Activated effector memory CD4-positive, alpha-beta T cell treated with anti-CD3 and anti-CD28 coated beads, Interleukin-2, amount 50 U/mL, for 16 hours (primary cell): ENCODE measurements around the gene GAK.
"Not testable (repeated sequence)": the region's sequence is repeated elsewhere in the genome, so short reads cannot be mapped to it uniquely, and the experiment has no call there.

ENCODE experiments used
- DNase-seq: peaks from one replicate; pipeline ENCODE4 v3.0.0-alpha.2; 2020

Gene GAK

GRCh38 chr4:806979-807378 is 125.1 kb downstream of the GAK start:
- not testable (repeated sequence) for DNase-seq

DNA sequence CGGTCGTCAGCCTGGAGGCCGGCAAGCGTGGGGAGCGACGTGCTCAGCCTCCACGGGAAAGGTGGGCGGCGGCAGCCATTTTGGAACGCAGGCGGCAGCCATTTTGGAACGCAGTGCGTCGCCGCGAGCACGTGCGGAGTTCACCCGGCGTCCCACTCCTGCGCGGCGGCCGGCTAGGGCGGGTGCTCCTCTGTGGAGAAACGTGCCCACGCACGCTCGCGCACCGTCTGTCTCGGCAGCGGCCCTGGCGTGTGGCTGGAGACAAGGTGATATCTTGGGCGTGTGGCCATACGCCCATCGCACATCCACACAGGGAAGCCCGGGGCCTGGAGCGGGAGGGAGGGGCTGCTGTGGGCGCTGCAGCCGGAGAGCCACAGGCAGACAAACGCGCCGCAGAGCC is 127.3 kb downstream of the GAK start:
- no peak for DNase-seq

DNA sequence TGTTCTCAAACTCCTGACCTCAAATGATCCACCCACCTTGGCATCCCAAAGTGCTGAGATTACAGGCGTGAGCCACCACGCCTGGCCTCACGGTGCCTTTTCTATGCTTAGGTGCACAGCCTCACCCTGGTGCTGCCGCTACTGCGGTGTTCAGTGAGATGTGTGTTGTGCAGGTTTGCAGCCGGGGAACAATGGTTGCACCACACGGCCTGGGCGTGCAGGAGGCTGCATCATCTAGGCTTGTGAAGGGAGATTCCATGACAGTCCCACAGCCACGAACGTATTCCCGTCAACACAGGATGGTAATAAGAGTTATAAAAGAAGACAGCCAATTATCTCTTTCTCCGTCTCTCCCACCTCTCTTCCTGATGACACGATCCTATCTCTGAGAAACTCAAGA is 128.2 kb downstream of the GAK start:
- no peak for DNase-seq

DNA sequence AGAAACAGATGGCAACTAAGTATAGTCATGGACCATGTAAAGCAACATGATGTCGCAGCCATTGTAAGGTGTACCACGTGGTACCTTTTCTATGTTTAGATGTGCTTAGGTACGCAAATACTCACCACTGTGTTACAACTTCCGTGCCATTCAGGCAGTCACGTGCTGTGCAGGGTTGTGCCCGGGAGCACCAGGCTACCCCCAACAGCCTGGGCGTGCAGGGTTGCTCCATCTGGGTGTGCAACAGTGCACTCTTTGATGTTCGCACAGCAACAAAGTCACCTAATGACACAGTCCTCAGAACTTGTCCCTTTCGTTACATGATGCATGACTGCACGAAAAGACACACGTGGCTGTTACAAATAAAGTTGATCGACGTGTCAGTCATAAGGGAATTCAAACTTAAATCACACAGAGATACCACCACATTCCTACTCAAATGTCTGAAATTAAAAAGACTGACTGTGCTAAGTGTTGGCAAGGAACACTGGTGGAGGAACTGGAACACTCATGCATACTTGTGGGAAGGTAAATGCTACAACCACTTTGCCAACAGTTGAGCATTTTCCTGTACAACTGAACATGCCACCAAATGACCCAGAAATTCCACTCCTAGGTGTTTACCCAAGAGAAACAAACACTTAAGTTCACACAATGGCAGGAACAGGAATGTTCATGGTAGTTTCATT is 130.5 kb downstream of the GAK start:
- DNase-seq, result no peak
